Kidney (tissue), 14 donors: ENCODE results near the gene BCAP29. TPM values are rescaled to one million over a fixed set of nuclear protein-coding genes. Genes with fewer than 3 reads are reported as not detected.

Source experiments
- DNase-seq, 5 donors: peaks; one replicate each; pipeline ENCODE4 v3.0.0-alpha.2; 2013 to 2020
- FAIRE-seq: peaks from 2 replicates; lab custom pipeline; 2012; peaks lifted over from hg19 to GRCh38; lab: Jason Lieb, UNC
- H3K27ac ChIP-seq, 2 donors: one replicate each; pipeline ENCODE4 v1.7.0; 2013; ENCODE audit warnings: low read depth in 2 of 2, low read length in 2 of 2, inconsistent platforms in 1 of 2
- H3K27me3 ChIP-seq: one replicate; pipeline ENCODE4 v1.7.1; 2013; ENCODE audit warnings: low read length, inconsistent platforms; ENCODE audit not compliant: control insufficient read depth, insufficient read depth
- H3K36me3 ChIP-seq, 3 donors: one replicate each; pipeline versions ENCODE4 v1.7.0 to v1.7.1; 2013; ENCODE audit warnings: low read length in 3 of 3, control low read depth in 1 of 3, inconsistent platforms in 1 of 3; ENCODE audit not compliant: insufficient read depth in 3 of 3, control insufficient read depth in 2 of 3
- H3K4me1 ChIP-seq, 3 donors: one replicate each; pipeline versions ENCODE4 v1.7.0 to v1.7.1; 2013; ENCODE audit warnings: low read length in 3 of 3, inconsistent platforms in 1 of 3, low read depth in 1 of 3; ENCODE audit not compliant: control insufficient read depth in 2 of 3, insufficient read depth in 2 of 3
- H3K4me3 ChIP-seq, 3 donors: one replicate each; pipeline versions ENCODE4 v1.7.0 to v1.8.1; 2013; ENCODE audit warnings: low read length in 3 of 3, control low read depth in 1 of 3, inconsistent platforms in 1 of 3
- H3K9ac ChIP-seq, 3 donors: one replicate each; pipeline versions ENCODE4 v1.7.0 to v1.7.1; 2013; ENCODE audit warnings: low read length in 3 of 3, control low read depth in 1 of 3, inconsistent platforms in 1 of 3
- H3K9me3 ChIP-seq, 3 donors: one replicate each; pipeline versions ENCODE4 v1.7.0 to v1.7.1; 2013; ENCODE audit warnings: low read length in 3 of 3, control low read depth in 1 of 3, inconsistent platforms in 1 of 3; ENCODE audit not compliant: control insufficient read depth in 2 of 3, insufficient read depth in 1 of 3
- CTCF ChIP-seq: IDR thresholded peaks from 3 replicates; pipeline ENCODE4 v1.5.1; 2012; ENCODE audit warnings: mild to moderate bottlenecking, moderate library complexity, borderline replicate concordance; ENCODE audit not compliant: insufficient read depth; ENCODE audit errors: extremely low read depth
- intact Hi-C: fragments of 100-400 bp; cut with DNase I; formaldehyde crosslinking; loops from one replicate; pipeline ENCODE4 v1.11.1; 2022
- polyA plus RNA-seq: library from polyadenylated mRNA; stranded (reverse); fragments of 350-450 nt; fragmentation: Illumina TruSeq; extraction: RNeasy Lipid Tissue Mini Kit (QIAGEN cat#74804); gene quantifications from one replicate; pipeline ENCODE4 v1.2.3, GENCODE V29; 2014; ENCODE audit warnings: low read depth, low replicate concordance; ENCODE audit not compliant: insufficient read depth
- total RNA-seq: library from RNA; stranded (reverse); fragmentation: NEBNext Ultra II Directional; extraction: Animal tissue kit (Norgen Biotek cat#: 25700); gene quantifications from one replicate; pipeline ENCODE4 v1.2.1, GENCODE V29; 2021
- donor health status: control.
- donor health status: control.
- donor health status: control.
- donor health status: control.
- donor health status: control.
- donor health status: DM: yes; HTN: yes; CAD: no.
- donor health status: Normal renal cell carcinoma (clear cell type).

BCAP29 gene
- total and polyA plus RNA-seq, 2 donors from 2014 or later, result 31.2 to 50.2 TPM

GRCh38 chr7:107597953-107598352, 17.9 kb downstream of the BCAP29 start:
- H3K36me3 ChIP-seq, result peaks cover 0 to 5% (median 3%) of the 10 kb centered on the region in 3 donors

GRCh38 chr7:107599262-107599661, 19.2 kb downstream of the BCAP29 start:
- H3K36me3 ChIP-seq, result peaks cover 0 to 5% (median 3%) of the 10 kb centered on the region in 3 donors
- H3K9me3 ChIP-seq, result no peaks in the 10 kb centered on the region
- no peak overlapping the region for H3K4me3 ChIP-seq
- H3K9ac ChIP-seq, result no peak overlapping the region
- DNase-seq (no peak), FAIRE-seq (no peak)
- H3K27me3 ChIP-seq, result no peaks in the 10 kb centered on the region
- TF ChIP-seq CTCF, result no peak
- H3K27ac ChIP-seq, result no peak overlapping the region
- H3K4me1 ChIP-seq, result peaks cover 0 to 5% (median 2%) of the 10 kb centered on the region in 3 donors
- intact Hi-C loops, result no loop called here

More at GRCh38 chr7:107597953-107598352, 17.9 kb downstream of the BCAP29 start:
- Histone ChIP-seq H3K27me3 (no peaks in the 10 kb centered on the region), H3K9ac (no peak overlapping the region), H3K9me3 (no peaks in the 10 kb centered on the region), H3K4me1 (peaks cover 0 to 5% (median 2%) of the 10 kb centered on the region in 3 donors), H3K27ac (no peak overlapping the region), H3K4me3 (no peak overlapping the region)
- DNase-seq (peak in 1 of 5 donors; percentile 10), FAIRE-seq (no peak)
- TF ChIP-seq CTCF, result no peak
- intact Hi-C loops, result no loop called here

DNA sequence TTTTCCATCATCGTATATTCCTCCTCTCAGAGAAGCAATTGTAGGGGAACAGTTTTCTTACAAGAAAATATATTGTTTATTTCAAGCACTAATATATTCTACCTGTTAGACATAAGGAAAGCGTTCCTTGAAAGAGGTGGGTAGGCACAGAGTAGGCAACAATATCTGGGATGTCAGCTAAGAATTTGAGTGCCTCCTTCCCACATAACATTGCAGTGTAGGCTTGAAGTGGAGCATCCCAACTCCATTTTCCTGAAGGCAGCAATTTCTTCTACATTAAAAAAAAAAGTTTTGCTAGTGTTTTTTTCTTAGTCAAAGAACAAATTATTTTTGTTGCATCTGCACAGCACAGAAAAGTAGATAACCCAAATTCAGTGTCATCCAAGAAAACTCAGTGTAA, 20.8 kb downstream of the BCAP29 start:
- H3K27ac ChIP-seq, result no peak overlapping the region
- no peak for TF ChIP-seq CTCF
- no peak overlapping the region for H3K4me3 ChIP-seq
- no peaks in the 10 kb centered on the region for H3K27me3 ChIP-seq
- peaks cover 0 to 3% (median 0%) of the 10 kb centered on the region in 3 donors for H3K36me3 ChIP-seq
- H3K9me3 ChIP-seq, result no peaks in the 10 kb centered on the region
- no peak overlapping the region for H3K9ac ChIP-seq
- FAIRE-seq (no peak), DNase-seq (no peak)
- H3K4me1 ChIP-seq, result no peaks in the 10 kb centered on the region
- intact Hi-C loops, result no loop called here

- no peak for FAIRE-seq
These were observed 25.3 kb downstream of the BCAP29 start for GRCh38 chr7:107605218-107605815.

More at GRCh38 chr7:107605218-107605815, 25.3 kb downstream of the BCAP29 start:
- DNase-seq, result no peak
- H3K4me3 ChIP-seq, result no peak overlapping the region
- no peaks in the 10 kb centered on the region for H3K9me3 ChIP-seq
- intact Hi-C loops, result no loop called here
- TF ChIP-seq CTCF, result no peak
- H3K27me3 ChIP-seq, result no peaks in the 10 kb centered on the region
- no peak overlapping the region for H3K9ac ChIP-seq
- H3K27ac ChIP-seq, result no peak overlapping the region
- H3K4me1 ChIP-seq, result no peaks in the 10 kb centered on the region
- H3K36me3 ChIP-seq, result peaks cover 0 to 3% (median 0%) of the 10 kb centered on the region in 3 donors
